ENCODE data around the gene PCYT1B.

PCYT1B gene

DNA sequence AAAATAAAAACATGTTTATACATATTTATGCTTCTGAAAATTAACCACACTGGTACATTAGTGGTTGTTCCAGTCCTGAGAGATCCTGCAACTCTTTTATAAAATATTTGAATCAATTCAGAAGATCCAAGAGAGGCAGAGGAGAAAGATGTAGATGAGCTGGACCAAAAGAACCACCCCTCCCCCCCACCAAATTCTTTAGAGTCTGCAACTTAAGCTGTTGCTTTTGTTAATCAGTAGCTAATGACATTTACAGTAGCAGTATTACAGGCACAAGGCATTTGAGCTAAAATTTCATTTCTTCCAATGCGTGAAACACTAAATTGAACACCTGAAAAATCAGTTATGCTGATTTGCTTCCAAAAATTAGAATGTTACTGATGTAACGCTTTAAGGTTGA, 120.5 kb downstream of the PCYT1B start:
- Histone ChIP-seq H3K79me2 (ENCODE audit: insufficient read depth, low read length) (no peaks in the 10 kb centered on the region), H2AFZ (ENCODE audit: low read length) (no peak overlapping the region), H3K9ac (ENCODE audit: low read depth, low read length, poor library complexity, severe bottlenecking) (no peak overlapping the region), H3K27me3 (ENCODE audit: insufficient read depth, low read length, poor library complexity, severe bottlenecking) (no peaks in the 10 kb centered on the region), H3K36me3 (ENCODE audit: insufficient read depth, low read length) (peaks cover 24% of the 10 kb centered on the region; the same call in 1 of the 2 replicates), H4K20me1 (ENCODE audit: insufficient read depth, low read length, poor library complexity, severe bottlenecking) (no peaks in the 10 kb centered on the region), H3K4me2 (ENCODE audit: low read depth, low read length, poor library complexity, severe bottlenecking) (no peak overlapping the region), H3K9me3 (ENCODE audit: insufficient read depth, low read depth, low read length) (no peaks in the 10 kb centered on the region), H3F3A (ENCODE audit: low read depth) (no peaks in the 10 kb centered on the region), H3K4me1 (ENCODE audit: insufficient read depth, low read length, poor library complexity, severe bottlenecking) (no peaks in the 10 kb centered on the region), H3K4me3 (ENCODE audit: low read length, poor library complexity, severe bottlenecking) (no peak overlapping the region), H3K9me2 (replicated peaks; ENCODE audit: low read depth, low read length) (no peaks in the 10 kb centered on the region)
- TF ChIP-seq EZH2phosphoT487 (IDR thresholded peaks at IDR 0.05; ENCODE audit: borderline replicate concordance) = no peak
- TF ChIP-seq, protein P1, sequence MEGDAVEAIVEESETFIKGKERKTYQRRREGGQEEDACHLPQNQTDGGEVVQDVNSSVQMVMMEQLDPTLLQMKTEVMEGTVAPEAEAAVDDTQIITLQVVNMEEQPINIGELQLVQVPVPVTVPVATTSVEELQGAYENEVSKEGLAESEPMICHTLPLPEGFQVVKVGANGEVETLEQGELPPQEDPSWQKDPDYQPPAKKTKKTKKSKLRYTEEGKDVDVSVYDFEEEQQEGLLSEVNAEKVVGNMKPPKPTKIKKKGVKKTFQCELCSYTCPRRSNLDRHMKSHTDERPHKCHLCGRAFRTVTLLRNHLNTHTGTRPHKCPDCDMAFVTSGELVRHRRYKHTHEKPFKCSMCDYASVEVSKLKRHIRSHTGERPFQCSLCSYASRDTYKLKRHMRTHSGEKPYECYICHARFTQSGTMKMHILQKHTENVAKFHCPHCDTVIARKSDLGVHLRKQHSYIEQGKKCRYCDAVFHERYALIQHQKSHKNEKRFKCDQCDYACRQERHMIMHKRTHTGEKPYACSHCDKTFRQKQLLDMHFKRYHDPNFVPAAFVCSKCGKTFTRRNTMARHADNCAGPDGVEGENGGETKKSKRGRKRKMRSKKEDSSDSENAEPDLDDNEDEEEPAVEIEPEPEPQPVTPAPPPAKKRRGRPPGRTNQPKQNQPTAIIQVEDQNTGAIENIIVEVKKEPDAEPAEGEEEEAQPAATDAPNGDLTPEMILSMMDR (conservative IDR thresholded peaks at IDR 0.05; ENCODE audit: low read length) = no peak

DNA sequence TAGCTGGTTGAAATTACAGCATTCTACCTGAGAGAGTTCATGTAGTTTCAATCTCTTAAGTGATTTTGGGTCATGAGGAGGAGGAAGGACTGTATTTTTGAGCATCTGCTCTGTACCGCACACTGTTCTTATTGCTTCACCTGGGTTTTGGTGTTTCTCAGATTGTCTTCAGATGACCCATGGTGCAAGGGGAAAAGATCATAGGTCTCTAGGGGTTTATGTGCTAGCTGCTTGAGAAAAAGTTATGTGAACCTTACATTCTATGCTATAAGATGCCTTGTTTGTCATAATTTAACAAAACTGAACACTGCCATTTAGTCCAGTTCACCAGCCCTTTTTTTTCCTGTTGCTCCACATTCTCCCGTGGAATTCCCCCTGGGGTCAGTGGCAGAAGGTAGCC, 121.7 kb downstream of the PCYT1B start:
- H3K27me3 ChIP-seq (ENCODE audit: insufficient read depth, low read length, poor library complexity, severe bottlenecking) = no peaks in the 10 kb centered on the region
- no peaks in the 10 kb centered on the region for H3K9me3 ChIP-seq (ENCODE audit: insufficient read depth, low read depth, low read length)
- H2AFZ ChIP-seq (ENCODE audit: low read length) = no peak overlapping the region
- no peaks in the 10 kb centered on the region for H3K4me1 ChIP-seq (ENCODE audit: insufficient read depth, low read length, poor library complexity, severe bottlenecking)
- H3K4me2 ChIP-seq (ENCODE audit: low read depth, low read length, poor library complexity, severe bottlenecking) = no peak overlapping the region
- no peaks in the 10 kb centered on the region for H3F3A ChIP-seq (ENCODE audit: low read depth)
- H3K9me2 ChIP-seq (replicated peaks; ENCODE audit: low read depth, low read length) = no peaks in the 10 kb centered on the region
- TF ChIP-seq, protein P1 (conservative IDR thresholded peaks at IDR 0.05; ENCODE audit: low read length) = no peak
- TF ChIP-seq EZH2phosphoT487 (IDR thresholded peaks at IDR 0.05; ENCODE audit: borderline replicate concordance) = no peak
- H3K36me3 ChIP-seq (ENCODE audit: insufficient read depth, low read length) = peaks cover 16% of the 10 kb centered on the region; the same call in 1 of the 2 replicates
- H3K9ac ChIP-seq (ENCODE audit: low read depth, low read length, poor library complexity, severe bottlenecking) = no peak overlapping the region
- no peak overlapping the region for H3K4me3 ChIP-seq (ENCODE audit: low read length, poor library complexity, severe bottlenecking)
- H3K79me2 ChIP-seq (ENCODE audit: insufficient read depth, low read length) = no peaks in the 10 kb centered on the region
- H4K20me1 ChIP-seq (ENCODE audit: insufficient read depth, low read length, poor library complexity, severe bottlenecking) = no peaks in the 10 kb centered on the region

DNA sequence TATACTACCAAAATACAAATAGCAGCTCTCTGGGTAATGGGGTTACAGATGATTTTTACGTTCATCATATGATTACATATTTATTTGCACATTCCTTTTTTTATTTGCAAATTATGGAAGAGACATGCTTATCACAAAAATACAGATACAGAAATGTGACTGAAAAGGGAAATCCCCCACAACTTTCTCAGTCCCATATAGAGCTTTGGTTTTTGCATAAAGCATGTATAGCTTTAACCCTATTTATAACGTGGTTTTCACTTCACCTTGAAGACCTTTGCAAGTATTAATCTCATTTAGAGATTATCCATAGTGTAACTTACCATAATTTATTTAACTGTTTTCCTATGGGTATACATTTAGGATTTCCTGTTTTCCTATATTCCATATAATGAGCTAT, 126.7 kb downstream of the PCYT1B start:
- H3K9me3 ChIP-seq (ENCODE audit: insufficient read depth, low read depth, low read length) = no peaks in the 10 kb centered on the region
- no peaks in the 10 kb centered on the region for H3K27me3 ChIP-seq (ENCODE audit: insufficient read depth, low read length, poor library complexity, severe bottlenecking)
- H3K79me2 ChIP-seq (ENCODE audit: insufficient read depth, low read length) = no peaks in the 10 kb centered on the region
- no peaks in the 10 kb centered on the region for H4K20me1 ChIP-seq (ENCODE audit: insufficient read depth, low read length, poor library complexity, severe bottlenecking)
- H3K4me2 ChIP-seq (ENCODE audit: low read depth, low read length, poor library complexity, severe bottlenecking) = no peak overlapping the region
- H3K9ac ChIP-seq (ENCODE audit: low read depth, low read length, poor library complexity, severe bottlenecking) = no peak overlapping the region
- H3K4me3 ChIP-seq (ENCODE audit: low read length, poor library complexity, severe bottlenecking) = no peak overlapping the region
- no peaks in the 10 kb centered on the region for H3F3A ChIP-seq (ENCODE audit: low read depth)
- TF ChIP-seq, protein P1 (conservative IDR thresholded peaks at IDR 0.05; ENCODE audit: low read length) = no peak
- no peak for TF ChIP-seq EZH2phosphoT487 (IDR thresholded peaks at IDR 0.05; ENCODE audit: borderline replicate concordance)
- H3K9me2 ChIP-seq (replicated peaks; ENCODE audit: low read depth, low read length) = no peaks in the 10 kb centered on the region
- H3K4me1 ChIP-seq (ENCODE audit: insufficient read depth, low read length, poor library complexity, severe bottlenecking) = no peaks in the 10 kb centered on the region
- no peaks in the 10 kb centered on the region; the same call in 1 of the 2 replicates for H3K36me3 ChIP-seq (ENCODE audit: insufficient read depth, low read length)
- no peak overlapping the region for H2AFZ ChIP-seq (ENCODE audit: low read length)

Measured in Loucy (cell line).